GM18858 (cell line): ENCODE measurements around the gene SLC5A1.
"Not testable (repeated sequence)": the region's sequence is repeated elsewhere in the genome, so short reads cannot be mapped to it uniquely, and the experiment has no call there.

Experiments
- ATAC-seq: cut with Tn5 transposase; IDR thresholded peaks from one replicate; pipeline ENCODE4 v1.9.1; 2021; ENCODE audit not compliant: unreplicated experiment

SLC5A1 gene

GRCh38 chr22:32142600-32142999, 99.5 kb downstream of the SLC5A1 start:
- no peak for ATAC-seq

- no peak for ATAC-seq
Measured at GRCh38 chr22:32144496-32145274, 101.6 kb downstream of the SLC5A1 start.

- ATAC-seq: not testable (repeated sequence)
Measured at GRCh38 chr22:32147128-32147527, 104.1 kb downstream of the SLC5A1 start.

- not testable (repeated sequence) for ATAC-seq
Measured at GRCh38 chr22:32148372-32148771, 105.3 kb downstream of the SLC5A1 start.

GRCh38 chr22:32150647-32151046, 107.6 kb downstream of the SLC5A1 start:
- ATAC-seq: not testable (repeated sequence)

GRCh38 chr22:32151641-32152040, 108.6 kb downstream of the SLC5A1 start:
- ATAC-seq: not testable (repeated sequence)

GRCh38 chr22:32154727-32155126, 111.7 kb downstream of the SLC5A1 start:
- not testable (repeated sequence) for ATAC-seq

GRCh38 chr22:32157632-32158031, 114.6 kb downstream of the SLC5A1 start:
- not testable (repeated sequence) for ATAC-seq

- no peak for ATAC-seq
Measured at GRCh38 chr22:32158712-32159533, 115.9 kb downstream of the SLC5A1 start, which contains the start of gene C22orf42. C22orf42 (minus strand) TSS chr22:32159303; CDS start chr22:32159215, 88 bp downstream.

GRCh38 chr22:32160411-32160810, 117.3 kb downstream of the SLC5A1 start:
- not testable (repeated sequence) for ATAC-seq
